Endothelial cell of umbilical vein (primary cell): ENCODE data around the gene COQ4. TPM values are rescaled to one million over a fixed set of nuclear protein-coding genes. Genes with fewer than 3 reads are reported as not detected.

Source experiments
- BruUV-seq: library from RNA; stranded (reverse); fragments of 400-500 nt; replicated peaks from 2 replicates; lab custom pipeline; 2021; lab: Mats Ljungman, UMichigan
- CTCF ChIA-PET: fragments of 300-600, 350-600 bp; sonication (Branson Sonifier 250); formaldehyde crosslinking; loops from one replicate; lab custom pipeline; 2021; ENCODE audit warnings: antibody characterized with exemption, inconsistent platforms; lab: Charles Lee
- POLR2A ChIA-PET: fragments of 300-600, 350-600 bp; sonication (Branson Sonifier 250); formaldehyde crosslinking; loops from one replicate; lab custom pipeline; 2021; ENCODE audit warnings: antibody characterized with exemption, inconsistent platforms; lab: Charles Lee
- DNase-seq: peaks from one replicate; pipeline ENCODE4 v3.0.0-alpha.2; 2011; ENCODE audit warnings: low read depth, low spot score
- FAIRE-seq: peaks from 2 replicates; lab custom pipeline; 2011; peaks lifted over from hg19 to GRCh38; lab: Jason Lieb, UNC
- H2AFZ ChIP-seq: 2 replicates; pipeline ENCODE4 v1.6.0; 2012; ENCODE audit warnings: low read depth, low read length, control low read depth, inconsistent platforms
- H3K27ac ChIP-seq: 2 replicates; pipeline ENCODE4 v1.5.1; 2011; ENCODE audit warnings: low read depth, mild to moderate bottlenecking, control low read depth, low read length, moderate library complexity; ENCODE audit not compliant: insufficient read depth
- H3K27me3 ChIP-seq, 2 experiments: 2 replicates each; pipeline versions ENCODE4 v1.6.0 to v1.6.1; 2011; ENCODE audit warnings: low read length in 2 of 2, mixed read lengths in 1 of 2; ENCODE audit not compliant: control insufficient read depth in 2 of 2, insufficient read depth in 2 of 2
- H3K36me3 ChIP-seq, 2 experiments: 2 replicates in 1 of 2; 3 replicates in 1 of 2; pipeline ENCODE4 v1.5.1; 2011; ENCODE audit warnings: low read length in 2 of 2, mild to moderate bottlenecking in 1 of 2, moderate library complexity in 1 of 2; ENCODE audit not compliant: control insufficient read depth in 2 of 2, insufficient read depth in 2 of 2; ENCODE audit errors: extremely low read depth in 1 of 2
- H3K4me1 ChIP-seq: 3 replicates; pipeline ENCODE4 v1.5.1; 2011; ENCODE audit warnings: mild to moderate bottlenecking, low read length; ENCODE audit not compliant: control insufficient read depth, insufficient read depth; ENCODE audit errors: extremely low read depth
- H3K4me2 ChIP-seq: 2 replicates; pipeline ENCODE4 v1.6.1; 2011; ENCODE audit warnings: low read length, control low read depth, mixed read lengths; ENCODE audit not compliant: insufficient read depth
- H3K4me3 ChIP-seq, 3 experiments: fragments of 200-600 bp in 1 of 3; sonication (generic), shearing (Covaris generic) in 1 of 3; replicated peaks in 1 of 3; 2 replicates each; pipeline ENCODE4 v1.5.1; 2011 to 2016; ENCODE audit warnings: control low read depth in 3 of 3, low read length in 3 of 3, mild to moderate bottlenecking in 2 of 3, inconsistent platforms in 1 of 3, low read depth in 1 of 3, moderate library complexity in 1 of 3; ENCODE audit not compliant: insufficient read depth in 1 of 3
- H3K79me2 ChIP-seq: 2 replicates; pipeline ENCODE4 v1.6.0; 2012; ENCODE audit warnings: low read length, inconsistent platforms; ENCODE audit not compliant: control insufficient read depth, insufficient read depth
- H3K9ac ChIP-seq: replicated peaks from 2 replicates; pipeline ENCODE3; 2011; ENCODE audit warnings: low read length, control low read depth; ENCODE audit not compliant: insufficient read depth; ENCODE audit errors: extremely low read depth
- H3K9me1 ChIP-seq: replicated peaks from 3 replicates; pipeline ENCODE4 v1.6.0; 2011; ENCODE audit warnings: mild to moderate bottlenecking, low read length; ENCODE audit not compliant: control insufficient read depth, insufficient read depth; ENCODE audit errors: extremely low read depth
- H3K9me3 ChIP-seq: replicated peaks from 2 replicates; pipeline ENCODE4 v1.5.1; 2012; ENCODE audit warnings: low read length, inconsistent platforms; ENCODE audit not compliant: control insufficient read depth, insufficient read depth
- H4K20me1 ChIP-seq: replicated peaks from 2 replicates; pipeline ENCODE3; 2011; ENCODE audit warnings: mild to moderate bottlenecking, low read length; ENCODE audit not compliant: control insufficient read depth, insufficient read depth; ENCODE audit errors: extremely low read depth
- EZH2 ChIP-seq: IDR thresholded peaks from 2 replicates; pipeline ENCODE4 v1.6.1; 2012; ENCODE audit warnings: borderline replicate concordance, low read depth, mild to moderate bottlenecking, moderate library complexity, low read length, inconsistent platforms; ENCODE audit not compliant: severe bottlenecking
- FOS ChIP-seq: IDR thresholded peaks from 2 replicates; pipeline ENCODE4 v1.6.1; 2011; ENCODE audit warnings: mild to moderate bottlenecking, low read length, moderate library complexity, borderline replicate concordance; ENCODE audit not compliant: insufficient read depth
- GATA2 ChIP-seq: IDR thresholded peaks from 2 replicates; pipeline ENCODE4 v1.7.0; 2011; ENCODE audit warnings: low read depth, mild to moderate bottlenecking, moderate library complexity, mixed read lengths, low read length; ENCODE audit not compliant: insufficient read length, insufficient read depth
- JUN ChIP-seq: IDR thresholded peaks from 2 replicates; pipeline ENCODE4 v1.6.1; 2011; ENCODE audit warnings: borderline replicate concordance, low read depth; ENCODE audit not compliant: insufficient read length, insufficient read depth
- MYC ChIP-seq: IDR thresholded peaks from one replicate; pipeline ENCODE4 v1.6.1; 2011; ENCODE audit warnings: mild to moderate bottlenecking, low read depth, low read length
- POLR2A ChIP-seq: IDR thresholded peaks from 2 replicates; pipeline ENCODE4 v1.6.1; 2012; ENCODE audit warnings: low read depth, mild to moderate bottlenecking, control low read depth, low read length
- POLR2AphosphoS5 ChIP-seq: IDR thresholded peaks from 2 replicates; pipeline ENCODE4 v1.6.1; 2012; ENCODE audit warnings: low read depth, mild to moderate bottlenecking, control low read depth, low read length, moderate library complexity; ENCODE audit not compliant: insufficient read depth
- dilution Hi-C: fragments of 300-500 bp; cut with MboI; formaldehyde crosslinking; loops from one replicate; pipeline ENCODE4 v1.15.0; 2019; ENCODE audit warnings: low sequenced_read_pairs; ENCODE audit not compliant: extremely low pct_ligation_motif_present
- intact Hi-C: fragments of 100-400 bp; cut with micrococcal nuclease; formaldehyde crosslinking; loops from one replicate; pipeline ENCODE4 v1.10.0; 2022
- polyA plus RNA-seq, 4 experiments: library from polyadenylated mRNA; depleted of rRNA in 3 of 4; stranded (reverse) in 3 of 4; unstranded in 1 of 4; fragments of >200 nt; gene quantifications; 2 replicates each; pipeline versions ENCODE4 v1.2.1 to v1.2.3, GENCODE V29; 2011 to 2012; ENCODE audit warnings: missing spikeins in 1 of 4
- total RNA-seq: library from RNA; stranded (reverse); gene quantifications from 2 replicates; pipeline ENCODE4 v1.2.3, GENCODE V29; 2021
- TF ChIP-seq, protein P1 (sequence below): IDR thresholded peaks from 2 replicates; pipeline ENCODE4 v1.6.1; 2011; ENCODE audit not compliant: insufficient read depth, insufficient read length
- TF ChIP-seq, protein P2 (sequence below), 2 donors: IDR thresholded peaks; 1 replicate in 1 of 2; 2 replicates in 1 of 2; pipeline ENCODE4 v1.5.1; 2011; ENCODE audit warnings: low read length in 2 of 2, mild to moderate bottlenecking in 2 of 2, moderate library complexity in 2 of 2, control low read depth in 1 of 2, inconsistent platforms in 1 of 2, low read depth in 1 of 2; ENCODE audit not compliant: insufficient read depth in 1 of 2; ENCODE audit errors: extremely low read depth in 1 of 2

Gene COQ4
- total and polyA plus RNA-seq, 2 donors (not counting 3 experiments of a cell fraction or from before 2014, with no cell fraction given), result 44.4 to 78.1 TPM

DNA sequence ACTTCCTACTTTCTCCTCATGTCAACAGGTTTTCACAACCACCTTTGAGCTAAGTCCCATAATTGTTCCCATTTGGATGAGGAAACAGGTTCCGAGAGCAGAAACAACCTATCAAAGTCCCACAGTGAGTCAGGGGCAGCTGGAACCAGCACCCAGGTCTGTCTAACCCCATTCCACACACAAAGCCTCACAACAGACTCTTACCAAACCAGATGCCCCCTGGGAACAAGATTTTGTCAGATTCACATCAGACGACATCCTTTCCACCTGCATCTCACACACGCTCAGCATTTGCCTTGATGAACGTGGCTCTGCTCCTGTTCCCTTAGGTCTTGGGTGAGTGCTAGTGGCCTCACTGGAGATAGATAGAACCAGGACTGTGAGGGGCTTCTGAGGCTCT lies 29.5 kb upstream of the COQ4 start:
- H3K4me2 ChIP-seq, result no peak overlapping the region
- no peak for TF ChIP-seq JUN
- peaks cover 6% of the 10 kb centered on the region for H3K4me1 ChIP-seq
- POLR2A ChIA-PET, result no interaction called here
- H3K9me1 ChIP-seq, result no peaks in the 10 kb centered on the region
- H3K27me3 ChIP-seq, result no peaks in the 10 kb centered on the region
- H3K9ac ChIP-seq, result no peak overlapping the region
- FAIRE-seq, result no peak
- H4K20me1 ChIP-seq, result no peaks in the 10 kb centered on the region
- no TSS peak for BruUV-seq
- no peak overlapping the region for H2AFZ ChIP-seq
- H3K36me3 ChIP-seq, result peaks cover 0 to 6% of the 10 kb centered on the region in 2 experiments
- H3K9me3 ChIP-seq, result no peaks in the 10 kb centered on the region
- CTCF ChIA-PET, result interaction anchor here (1.0 to 2.5 kb wide), 5 partner anchors 12 to 48 kb away, joined by 3 to 16 read pairs (median 5); no protein-coding TSS in a partner anchor
- intact Hi-C loops (loop anchor here (10.0 kb wide), 1 partner anchor 262 kb away; the partner anchor contains the start of gene SPTAN1), dilution Hi-C loops (no loop called here)
- H3K79me2 ChIP-seq, result no peaks in the 10 kb centered on the region
- no peak for DNase-seq
- no peak overlapping the region for H3K4me3 ChIP-seq
- no peak overlapping the region for H3K27ac ChIP-seq

DNA sequence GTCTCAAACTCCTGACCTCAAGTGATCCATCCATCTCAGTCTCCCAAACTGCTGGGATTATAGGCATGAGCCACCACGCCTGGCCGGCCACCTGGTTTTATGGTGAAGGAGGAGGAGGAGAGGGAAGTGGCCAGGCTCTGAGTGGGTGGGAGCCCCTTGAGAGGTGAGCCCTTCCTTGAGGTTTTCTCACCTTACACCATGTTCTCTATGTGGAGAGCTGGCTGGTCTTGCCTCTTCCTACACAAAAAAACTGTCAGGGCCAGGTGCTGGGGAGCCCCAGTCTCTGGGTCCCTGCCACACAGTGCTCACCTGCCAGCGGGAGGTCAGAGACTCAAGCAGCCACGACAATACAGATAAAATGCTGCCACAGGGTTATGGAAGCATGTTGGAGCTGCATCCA lies 28.5 kb upstream of the COQ4 start:
- TF ChIP-seq POLR2AphosphoS5 (no peak), FOS (no peak), EZH2 (no peak), POLR2A (no peak), JUN (no peak), MYC (no peak), GATA2 (no peak)
- TF ChIP-seq, protein P1, sequence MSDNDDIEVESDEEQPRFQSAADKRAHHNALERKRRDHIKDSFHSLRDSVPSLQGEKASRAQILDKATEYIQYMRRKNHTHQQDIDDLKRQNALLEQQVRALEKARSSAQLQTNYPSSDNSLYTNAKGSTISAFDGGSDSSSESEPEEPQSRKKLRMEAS, result no peak
- TF ChIP-seq, protein P2, sequence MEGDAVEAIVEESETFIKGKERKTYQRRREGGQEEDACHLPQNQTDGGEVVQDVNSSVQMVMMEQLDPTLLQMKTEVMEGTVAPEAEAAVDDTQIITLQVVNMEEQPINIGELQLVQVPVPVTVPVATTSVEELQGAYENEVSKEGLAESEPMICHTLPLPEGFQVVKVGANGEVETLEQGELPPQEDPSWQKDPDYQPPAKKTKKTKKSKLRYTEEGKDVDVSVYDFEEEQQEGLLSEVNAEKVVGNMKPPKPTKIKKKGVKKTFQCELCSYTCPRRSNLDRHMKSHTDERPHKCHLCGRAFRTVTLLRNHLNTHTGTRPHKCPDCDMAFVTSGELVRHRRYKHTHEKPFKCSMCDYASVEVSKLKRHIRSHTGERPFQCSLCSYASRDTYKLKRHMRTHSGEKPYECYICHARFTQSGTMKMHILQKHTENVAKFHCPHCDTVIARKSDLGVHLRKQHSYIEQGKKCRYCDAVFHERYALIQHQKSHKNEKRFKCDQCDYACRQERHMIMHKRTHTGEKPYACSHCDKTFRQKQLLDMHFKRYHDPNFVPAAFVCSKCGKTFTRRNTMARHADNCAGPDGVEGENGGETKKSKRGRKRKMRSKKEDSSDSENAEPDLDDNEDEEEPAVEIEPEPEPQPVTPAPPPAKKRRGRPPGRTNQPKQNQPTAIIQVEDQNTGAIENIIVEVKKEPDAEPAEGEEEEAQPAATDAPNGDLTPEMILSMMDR (IDR thresholded peaks at IDR 0.05; ENCODE audit: extremely low read depth in 1 of 2, insufficient read depth in 1 of 2, low read depth in 1 of 2, low read length in 2 of 2), result no peak
- dilution Hi-C loops (no loop called here), intact Hi-C loops (loop anchor here (10.0 kb wide), 1 partner anchor 261 kb away; the partner anchor contains the start of gene SPTAN1)
- H3K4me2 ChIP-seq, result no peak overlapping the region
- no peaks in the 10 kb centered on the region for H4K20me1 ChIP-seq
- ChIA-PET POLR2A (no interaction called here), CTCF (interaction anchor here (1.1 to 4.4 kb wide), 8 partner anchors 13 to 87 kb away, joined by 3 to 48 read pairs (median 8); no protein-coding TSS in a partner anchor)
- DNase-seq, result no peak
- H3K9me3 ChIP-seq, result no peaks in the 10 kb centered on the region
- peaks cover 6% of the 10 kb centered on the region for H3K4me1 ChIP-seq
- no peaks in the 10 kb centered on the region for H3K36me3 ChIP-seq
- H3K27ac ChIP-seq, result no peak overlapping the region
- no peak overlapping the region for H3K4me3 ChIP-seq
- FAIRE-seq, result no peak
- H3K9me1 ChIP-seq, result no peaks in the 10 kb centered on the region
- no peak overlapping the region for H3K9ac ChIP-seq
- no TSS peak for BruUV-seq
- H2AFZ ChIP-seq, result no peak overlapping the region
- H3K27me3 ChIP-seq, result no peaks in the 10 kb centered on the region
- H3K79me2 ChIP-seq, result no peaks in the 10 kb centered on the region
